HG02981 (cell line): ENCODE data around the gene CCND2.

Experiments used
- ATAC-seq: cut with Tn5 transposase; IDR thresholded peaks from one replicate; pipeline ENCODE4 v1.9.1; 2021; ENCODE audit warnings: mild to moderate bottlenecking, moderate library complexity; ENCODE audit not compliant: unreplicated experiment

The CCND2 gene

DNA sequence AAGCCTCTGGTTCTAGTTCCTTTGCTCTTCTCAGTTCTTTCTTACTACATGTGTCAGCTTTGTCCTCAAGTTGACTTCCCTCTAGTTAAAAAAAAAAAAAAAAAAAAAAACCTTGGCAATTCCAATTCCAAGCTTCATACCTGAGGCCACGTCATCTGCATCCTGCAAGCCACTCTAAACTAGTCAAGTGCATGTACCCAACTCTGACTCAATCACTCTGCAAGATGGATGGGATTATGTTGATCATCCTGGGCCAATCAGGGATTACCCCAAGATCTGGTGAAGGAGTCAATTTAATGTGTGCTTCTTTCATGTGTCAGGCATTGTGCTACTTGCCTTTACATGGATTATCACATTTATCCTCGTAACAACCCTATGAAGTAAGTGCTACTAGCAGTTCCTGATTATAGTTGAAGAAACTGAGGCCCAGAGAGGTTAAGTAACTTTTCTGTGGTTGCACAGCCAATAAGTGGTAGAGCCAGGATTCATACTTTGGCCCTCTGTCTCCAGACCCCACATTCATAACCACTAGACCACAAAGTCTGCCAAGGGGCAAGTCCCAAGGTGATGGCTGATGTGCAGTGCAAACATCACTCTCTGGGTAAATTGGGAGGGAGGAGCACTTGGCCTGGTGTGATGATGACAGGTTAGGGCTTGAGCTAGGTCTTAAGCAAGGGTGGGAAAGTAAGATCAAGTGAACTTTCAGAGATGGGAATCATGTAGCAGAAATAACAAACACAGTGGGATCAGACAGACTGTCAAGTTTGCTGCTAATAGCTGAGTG lies 17.3 kb upstream of the CCND2 start:
- no peak for ATAC-seq

DNA sequence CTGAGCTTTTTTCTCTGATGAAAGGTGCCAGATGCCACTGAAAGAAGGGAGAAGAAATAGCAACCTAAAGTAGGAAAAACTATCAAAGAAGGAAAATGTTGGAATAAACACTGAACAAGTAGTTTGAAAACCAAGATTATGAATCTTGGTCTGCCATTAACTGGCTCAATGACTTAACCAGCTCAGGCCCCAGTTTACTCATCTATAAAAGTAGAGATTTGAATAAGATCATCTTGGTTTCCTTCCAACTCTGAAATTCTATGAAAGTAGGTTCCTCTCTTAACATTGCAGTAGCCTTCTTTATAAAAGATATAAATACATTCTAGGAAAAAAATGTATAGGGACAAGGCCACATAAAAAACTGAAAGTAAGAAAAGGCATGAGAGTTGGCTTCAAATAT lies 16.1 kb upstream of the CCND2 start:
- ATAC-seq = no peak

DNA sequence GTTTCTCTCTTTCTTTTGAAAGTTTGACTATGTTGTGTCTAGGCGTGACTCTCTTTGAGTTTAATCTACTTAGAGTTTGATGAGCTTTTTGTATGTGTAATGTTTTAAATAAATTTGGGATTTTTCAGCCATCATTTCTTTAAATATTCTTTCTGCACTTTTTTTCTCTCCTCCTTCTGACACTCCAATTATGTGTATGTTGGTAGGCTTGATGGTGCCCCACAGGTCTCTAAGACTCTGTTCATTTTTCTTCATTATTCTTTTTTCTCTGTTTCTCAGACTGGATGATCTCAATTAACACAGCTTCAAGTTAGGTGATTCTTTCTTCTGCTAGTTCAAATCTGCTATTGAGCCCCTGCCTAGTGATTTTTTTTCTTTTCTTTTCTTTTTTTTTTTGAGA lies 14.5 kb upstream of the CCND2 start:
- ATAC-seq = no peak

DNA sequence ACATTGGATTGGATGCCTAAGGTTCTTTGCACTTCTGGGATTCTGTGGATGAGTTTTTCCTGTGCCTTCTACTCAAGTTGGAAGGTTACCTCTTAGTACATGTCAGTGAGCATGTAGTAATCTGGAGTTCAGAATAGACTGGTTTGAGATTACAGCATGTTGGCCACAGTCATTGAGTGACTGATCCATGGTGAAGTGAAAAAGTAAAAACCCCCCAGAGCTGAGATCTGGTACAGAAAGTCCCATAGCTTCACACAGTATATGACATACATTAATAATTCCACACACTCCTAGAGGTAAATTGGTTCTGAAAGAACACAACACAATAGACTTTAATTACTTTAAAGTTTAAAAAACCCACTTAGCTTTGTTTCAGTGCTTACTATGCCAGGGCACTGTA lies 11.9 kb upstream of the CCND2 start:
- peak; percentile 69 for ATAC-seq

DNA sequence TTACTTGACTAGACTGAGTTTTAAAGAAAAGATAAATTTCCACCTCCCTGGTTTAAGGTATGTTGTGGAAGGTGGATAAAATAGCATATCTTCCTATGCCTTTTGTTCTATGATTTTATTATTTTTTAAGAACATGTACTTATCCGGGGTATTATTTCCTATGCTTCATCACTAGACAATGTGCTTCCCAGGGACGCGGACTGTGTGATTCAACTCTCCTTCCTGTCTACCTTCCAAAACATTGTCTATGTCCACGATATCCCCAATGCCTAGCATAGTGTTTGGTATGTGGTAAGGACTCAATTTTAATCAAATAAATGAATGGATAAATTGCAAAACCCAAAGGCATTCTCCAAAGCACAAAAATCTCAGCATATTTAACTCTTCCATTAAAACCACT lies 8.3 kb upstream of the CCND2 start:
- ATAC-seq = no peak

DNA sequence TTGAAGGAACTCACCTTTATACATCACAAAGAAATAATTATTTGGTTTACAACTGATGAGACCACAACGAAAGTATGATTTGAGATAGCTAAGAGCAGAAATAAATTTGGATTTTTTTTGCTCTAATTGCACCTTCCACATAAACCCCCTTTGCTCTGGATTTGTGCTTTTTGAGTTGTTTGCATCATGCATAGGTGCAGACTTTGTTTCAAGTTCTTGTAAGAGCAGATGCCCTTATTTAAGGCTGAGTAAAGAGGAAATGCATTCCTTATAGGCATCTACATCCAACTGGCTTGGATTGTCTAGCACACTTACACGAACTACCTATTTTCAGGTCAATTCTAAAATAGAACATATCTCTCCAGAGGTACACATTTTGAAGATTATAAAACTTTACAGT lies 6.6 kb upstream of the CCND2 start:
- no peak for ATAC-seq

DNA sequence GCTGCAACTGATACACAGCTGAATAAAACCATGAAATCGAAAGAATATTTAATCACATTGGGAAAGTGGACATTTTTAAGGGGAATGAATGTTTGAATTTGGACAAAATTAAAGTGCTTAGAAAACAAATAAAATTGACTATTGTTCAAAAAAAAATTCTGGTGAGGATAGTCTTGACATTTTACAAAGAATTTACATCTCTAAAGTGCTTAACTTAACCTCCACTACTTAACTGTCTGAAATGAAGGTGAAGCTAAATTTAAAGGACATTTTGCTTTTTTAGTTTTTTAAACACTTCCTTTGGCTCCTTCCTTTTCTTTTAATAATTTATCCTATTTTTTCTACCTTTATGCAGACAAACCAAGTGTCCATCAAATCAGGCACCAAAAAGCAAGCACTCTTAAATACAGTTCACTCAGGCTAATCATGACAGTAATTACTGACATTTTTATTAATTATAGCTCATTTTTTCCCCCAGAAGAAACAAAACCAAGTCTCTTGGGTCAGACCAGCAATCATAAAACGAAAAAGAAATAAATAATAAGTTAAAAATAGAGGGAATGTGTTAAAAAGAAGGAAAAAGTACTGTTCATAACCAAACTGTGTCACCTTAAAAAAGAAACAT lies 5.7 kb upstream of the CCND2 start:
- no peak for ATAC-seq

DNA sequence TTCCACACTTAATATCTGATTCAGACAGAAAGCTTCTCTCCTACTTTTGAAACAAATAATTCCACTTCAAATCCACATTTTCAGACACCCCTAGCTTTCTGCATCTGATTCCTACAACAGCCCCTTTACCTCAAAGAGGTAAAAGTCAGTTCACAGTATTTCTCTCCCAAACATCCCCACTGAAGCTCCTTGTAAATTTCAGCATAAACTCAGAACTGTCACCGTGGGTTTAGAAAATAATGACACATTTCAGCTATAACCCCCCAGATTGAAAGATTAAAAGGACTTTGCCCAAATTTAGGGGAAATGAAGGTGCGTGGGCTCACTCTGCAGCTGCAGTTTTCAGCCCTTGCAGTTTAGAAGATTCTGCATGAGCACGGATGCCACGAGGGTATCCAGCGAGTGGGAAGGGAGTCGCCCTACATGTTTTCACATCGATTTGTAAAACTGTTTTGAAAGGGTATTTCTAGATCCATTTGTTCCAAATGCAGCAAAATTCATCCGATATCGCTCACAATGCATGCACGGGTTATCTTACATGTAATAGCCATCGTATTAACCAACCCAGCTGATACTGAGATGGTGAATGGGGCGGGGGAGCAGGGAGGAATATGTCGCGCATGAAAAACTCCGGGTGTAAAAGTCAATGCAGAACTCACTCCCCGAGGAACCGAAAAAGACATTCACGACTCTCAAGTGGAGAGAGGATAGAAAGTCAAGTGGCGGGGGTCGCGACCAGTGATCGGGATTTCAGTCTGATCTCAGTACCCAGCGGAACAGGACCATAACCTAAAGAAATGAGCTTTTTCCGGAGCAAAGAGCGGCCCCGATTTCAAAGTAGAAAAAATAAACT lies 5.0 kb upstream of the CCND2 start:
- ATAC-seq = no peak

DNA sequence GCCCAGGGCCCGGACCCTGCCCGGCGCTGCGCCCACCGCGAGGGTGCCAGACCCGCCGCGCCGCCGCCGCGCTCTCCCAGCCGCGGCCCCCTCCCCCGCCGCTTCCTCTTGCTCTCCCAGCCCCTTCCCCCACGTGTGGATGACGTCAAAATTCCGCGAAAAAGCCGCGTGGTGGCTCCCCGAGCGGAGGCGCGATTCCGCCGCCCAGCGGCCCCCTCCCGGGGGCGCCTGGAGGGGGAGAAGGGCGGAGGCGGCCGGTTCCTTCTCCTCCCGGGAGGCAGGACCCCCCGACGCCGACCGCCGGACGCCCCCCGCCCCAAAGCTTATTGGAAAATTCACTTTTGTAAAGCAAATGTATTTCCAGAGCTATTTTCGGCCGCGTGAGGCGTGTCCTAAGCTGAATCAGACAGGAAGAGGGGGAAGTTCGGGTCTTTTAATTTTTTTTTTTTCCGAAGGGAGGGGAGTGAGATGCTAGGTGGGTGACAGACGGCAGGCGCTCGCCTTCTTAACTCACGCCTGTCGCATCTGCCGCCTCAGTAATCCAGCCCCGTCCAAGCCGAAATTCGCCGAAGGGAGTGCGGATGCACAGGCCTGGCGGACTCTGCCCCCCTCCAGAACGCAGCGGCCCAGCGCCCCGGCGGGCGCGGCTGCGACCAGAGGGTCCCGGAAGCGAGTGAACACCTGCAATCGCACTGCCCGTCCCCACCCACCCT lies 4.1 kb upstream of the CCND2 start:
- no peak for ATAC-seq

DNA sequence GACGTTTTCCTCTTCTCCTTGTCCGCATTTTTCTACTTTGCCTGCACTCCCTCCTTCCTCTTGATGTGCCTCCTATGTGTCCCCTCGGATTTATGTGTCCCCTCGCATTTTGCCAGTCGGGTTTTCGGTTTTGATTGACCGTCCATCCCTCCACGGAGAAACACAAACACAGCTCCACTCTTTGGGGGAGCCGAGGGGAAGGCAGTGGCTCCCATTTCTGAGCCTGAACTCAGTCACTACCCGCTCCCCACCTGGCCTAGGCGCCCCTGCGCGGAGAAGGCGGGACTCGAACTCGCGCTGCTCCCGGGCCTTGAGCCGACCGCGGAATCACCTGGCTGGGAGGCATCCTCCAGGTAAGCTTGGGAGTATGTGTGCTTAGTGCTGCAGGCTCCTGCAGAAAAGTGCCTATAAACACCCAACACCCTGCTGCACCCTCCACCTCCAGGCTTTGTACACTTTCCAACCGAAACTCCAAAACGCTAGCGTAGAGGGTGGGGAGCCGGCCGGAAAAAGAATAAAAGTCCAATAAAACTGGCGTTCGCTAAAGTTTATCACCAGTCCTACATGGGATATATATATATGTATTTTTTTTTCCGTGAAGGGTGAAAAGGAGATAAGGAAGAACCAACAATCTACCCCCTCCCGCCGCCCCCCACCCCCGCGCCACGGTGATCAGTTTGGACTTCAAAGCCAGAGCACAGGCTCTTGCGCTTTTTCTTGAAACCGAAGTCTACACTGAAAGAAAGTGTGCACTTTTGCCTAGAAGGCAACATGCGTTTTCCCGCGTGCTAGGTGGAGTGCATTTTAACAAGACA lies 3.3 kb upstream of the CCND2 start:
- no peak for ATAC-seq

DNA sequence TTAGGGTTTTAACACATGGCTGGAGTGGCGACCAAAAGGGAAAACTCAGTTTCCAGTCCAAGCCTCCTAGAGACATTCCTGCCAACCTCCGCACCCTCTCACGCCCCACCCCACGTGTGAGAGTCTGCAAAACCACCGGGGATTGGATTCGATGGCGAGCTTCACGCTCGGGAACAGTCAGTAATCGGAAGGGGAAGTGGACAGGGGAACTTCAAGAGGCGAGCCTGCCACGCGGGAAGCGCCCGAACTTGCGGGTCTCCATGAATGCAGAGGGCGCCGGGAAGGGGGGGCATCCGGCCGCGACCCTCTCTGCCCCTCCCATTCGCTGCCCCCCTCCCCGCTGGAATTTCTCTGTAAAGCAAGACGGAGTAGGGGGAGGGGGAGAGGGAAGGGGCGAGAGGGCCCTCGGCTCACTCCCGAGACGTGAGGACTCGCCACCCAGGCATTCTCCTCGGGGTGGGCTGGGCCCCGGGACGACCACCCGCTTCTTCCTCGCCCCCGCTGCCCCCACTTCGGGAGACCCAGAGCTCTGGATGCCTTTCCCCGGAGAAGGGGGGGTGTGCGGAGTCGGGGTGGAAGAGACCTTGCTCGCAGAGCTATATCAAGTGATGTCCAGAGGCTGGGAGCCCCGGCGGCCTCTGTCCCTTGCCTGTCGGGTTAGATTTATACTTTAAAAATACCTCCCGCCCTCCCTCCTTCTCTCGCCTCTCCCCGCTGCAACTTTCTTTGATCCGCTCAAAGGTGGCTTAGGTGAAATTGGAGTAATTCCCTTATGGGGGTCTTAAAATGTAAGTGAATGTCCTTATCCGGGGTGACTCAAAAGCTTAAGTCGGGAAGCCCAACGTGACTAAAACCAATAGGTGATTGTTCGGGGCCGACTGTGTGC lies 2.5 kb upstream of the CCND2 start:
- no peak for ATAC-seq

DNA sequence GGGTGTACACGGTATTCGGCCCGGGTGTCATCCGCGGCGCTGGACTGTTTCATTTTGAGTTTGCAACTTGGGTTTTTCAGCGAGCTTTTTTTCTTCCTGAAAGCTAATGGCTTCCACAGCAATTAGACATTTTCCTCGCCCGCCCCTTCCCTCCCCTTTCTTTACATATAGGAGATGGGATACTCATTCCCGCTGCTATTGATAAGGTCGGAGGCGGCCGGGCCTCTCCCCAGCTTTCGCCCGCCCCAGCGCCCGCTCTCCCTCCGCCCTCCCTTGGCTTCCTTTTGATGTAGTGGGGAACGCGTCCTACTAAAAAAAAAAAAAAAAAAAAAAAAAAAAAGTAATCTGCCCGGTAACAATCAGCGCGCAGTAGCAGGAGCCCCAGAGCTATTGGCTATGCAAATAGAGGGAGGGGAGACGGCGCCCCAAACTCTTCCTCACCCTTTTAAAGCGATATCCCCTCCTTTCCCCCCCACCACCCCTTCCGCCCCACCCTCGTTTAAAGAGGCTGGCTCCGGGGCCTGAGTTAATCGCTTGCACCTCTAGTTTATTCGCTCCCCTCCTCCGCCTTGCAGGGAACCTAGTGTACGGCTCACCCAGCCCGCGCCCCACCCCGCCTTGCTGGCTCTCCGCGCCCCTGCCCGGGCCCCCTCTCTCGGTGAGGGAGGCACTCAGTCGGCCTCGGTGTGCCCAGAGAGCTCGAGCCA lies 1.7 kb upstream of the CCND2 start:
- ATAC-seq = peak; percentile 47

DNA sequence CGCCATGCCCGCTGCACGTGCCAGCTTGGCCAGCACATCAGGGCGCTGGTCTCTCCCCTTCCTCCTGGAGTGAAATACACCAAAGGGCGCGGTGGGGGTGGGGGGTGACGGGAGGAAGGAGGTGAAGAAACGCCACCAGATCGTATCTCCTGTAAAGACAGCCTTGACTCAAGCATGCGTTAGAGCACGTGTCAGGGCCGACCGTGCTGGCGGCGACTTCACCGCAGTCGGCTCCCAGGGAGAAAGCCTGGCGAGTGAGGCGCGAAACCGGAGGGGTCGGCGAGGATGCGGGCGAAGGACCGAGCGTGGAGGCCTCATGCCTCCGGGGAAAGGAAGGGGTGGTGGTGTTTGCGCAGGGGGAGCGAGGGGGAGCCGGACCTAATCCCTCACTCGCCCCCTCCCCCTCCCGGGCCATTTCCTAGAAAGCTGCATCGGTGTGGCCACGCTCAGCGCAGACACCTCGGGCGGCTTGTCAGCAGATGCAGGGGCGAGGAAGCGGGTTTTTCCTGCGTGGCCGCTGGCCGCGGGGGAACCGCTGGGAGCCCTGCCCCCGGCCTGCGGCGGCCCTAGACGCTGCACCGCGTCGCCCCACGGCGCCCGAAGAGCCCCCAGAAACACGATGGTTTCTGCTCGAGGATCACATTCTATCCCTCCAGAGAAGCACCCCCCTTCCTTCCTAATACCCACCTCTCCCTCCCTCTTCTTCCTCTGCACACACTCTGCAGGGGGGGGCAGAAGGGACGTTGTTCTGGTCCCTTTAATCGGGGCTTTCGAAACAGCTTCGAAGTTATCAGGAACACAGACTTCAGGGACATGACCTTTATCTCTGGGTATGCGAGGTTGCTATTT lies 914 bp upstream of the CCND2 start:
- peak; percentile 1 for ATAC-seq

DNA sequence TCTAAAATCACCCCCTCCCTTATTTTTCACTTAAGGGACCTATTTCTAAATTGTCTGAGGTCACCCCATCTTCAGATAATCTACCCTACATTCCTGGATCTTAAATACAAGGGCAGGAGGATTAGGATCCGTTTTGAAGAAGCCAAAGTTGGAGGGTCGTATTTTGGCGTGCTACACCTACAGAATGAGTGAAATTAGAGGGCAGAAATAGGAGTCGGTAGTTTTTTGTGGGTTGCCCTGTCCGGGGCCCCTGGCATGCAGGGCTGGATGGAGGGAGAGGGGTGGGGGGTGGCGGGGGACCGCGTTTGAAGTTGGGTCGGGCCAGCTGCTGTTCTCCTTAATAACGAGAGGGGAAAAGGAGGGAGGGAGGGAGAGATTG lies 300 bp upstream of the CCND2 start:
- no peak for ATAC-seq

DNA sequence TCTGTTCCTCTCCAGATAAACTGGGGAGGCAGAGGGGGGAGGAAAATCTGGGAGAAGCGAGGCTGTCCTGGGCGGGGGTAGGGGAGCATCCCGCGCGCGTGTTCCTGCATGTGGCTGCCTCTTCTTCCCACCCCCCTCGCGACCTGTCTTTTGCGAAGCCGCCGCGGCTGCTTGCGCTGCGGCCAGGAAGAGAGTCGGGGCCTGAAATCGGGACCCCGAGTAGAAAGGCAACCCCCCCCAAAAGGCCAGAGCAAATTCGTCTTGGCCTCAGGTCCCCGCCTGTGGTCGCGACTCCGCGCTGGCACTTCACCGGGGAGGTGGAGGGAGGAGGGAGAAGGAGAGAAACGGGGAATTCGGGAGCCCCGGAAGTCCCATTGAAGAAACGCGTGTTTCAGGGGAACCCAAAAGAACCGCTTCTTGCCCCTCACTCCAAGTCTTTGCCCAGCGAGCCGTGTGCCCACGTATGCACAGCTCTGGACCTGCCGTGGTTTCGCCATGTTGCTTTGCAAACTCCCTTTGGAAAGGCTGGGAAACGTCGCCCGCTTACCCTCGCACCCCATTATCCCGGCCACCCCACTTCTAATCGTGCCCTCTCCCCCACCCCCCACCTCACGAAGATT lies 944 bp downstream of the CCND2 start:
- ATAC-seq = no peak

DNA sequence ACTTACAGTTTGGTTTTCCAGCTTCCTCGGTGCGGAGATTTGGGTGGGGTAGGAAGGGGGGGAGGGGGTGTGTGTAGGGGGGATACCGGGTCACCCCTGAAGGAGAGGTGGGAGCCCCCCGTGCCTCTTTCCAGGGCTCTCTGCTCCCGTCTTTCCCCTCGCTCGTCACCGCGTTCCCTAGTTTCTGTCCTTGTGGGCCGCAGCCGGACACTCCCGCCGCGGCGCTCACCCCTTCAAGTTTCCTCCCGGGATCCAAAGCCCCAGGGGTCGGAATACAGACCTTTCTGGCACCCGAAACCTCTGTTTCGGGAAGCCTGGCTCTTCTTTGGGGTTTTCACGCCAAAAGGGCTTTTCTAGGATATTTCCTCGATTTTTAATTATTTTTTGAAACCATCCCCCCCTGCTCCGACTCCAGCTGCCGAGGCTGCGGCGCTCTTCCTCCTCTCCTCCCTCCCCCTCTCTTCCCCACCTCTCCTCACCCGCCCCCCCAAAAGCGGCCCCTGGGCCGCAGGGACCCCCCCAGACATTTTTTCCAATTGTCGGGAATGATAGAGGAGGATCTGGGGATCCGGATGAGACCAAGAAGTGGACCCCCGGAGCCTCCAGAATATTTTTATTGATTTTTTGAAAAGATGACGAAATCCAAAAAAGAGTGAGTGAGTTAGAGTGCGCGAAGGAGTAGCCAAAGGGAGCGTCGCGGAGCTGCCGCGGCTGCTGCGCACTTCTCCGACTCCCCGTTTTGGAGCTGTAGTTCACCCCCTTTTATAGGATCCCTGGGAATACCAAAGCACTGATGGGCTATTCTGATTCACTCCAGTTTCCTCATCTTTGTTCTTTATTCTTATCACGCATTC lies 1.7 kb downstream of the CCND2 start:
- no peak for ATAC-seq
